GM12872 (cell line): ENCODE results near the gene ATRAID.

Experiments used
- TF ChIP-seq, protein P1 (sequence below): IDR thresholded peaks from 3 replicates; pipeline ENCODE4 v1.5.1; 2011; ENCODE audit warnings: low read depth, mild to moderate bottlenecking, low read length, moderate library complexity; ENCODE audit not compliant: insufficient read depth

The ATRAID gene

DNA sequence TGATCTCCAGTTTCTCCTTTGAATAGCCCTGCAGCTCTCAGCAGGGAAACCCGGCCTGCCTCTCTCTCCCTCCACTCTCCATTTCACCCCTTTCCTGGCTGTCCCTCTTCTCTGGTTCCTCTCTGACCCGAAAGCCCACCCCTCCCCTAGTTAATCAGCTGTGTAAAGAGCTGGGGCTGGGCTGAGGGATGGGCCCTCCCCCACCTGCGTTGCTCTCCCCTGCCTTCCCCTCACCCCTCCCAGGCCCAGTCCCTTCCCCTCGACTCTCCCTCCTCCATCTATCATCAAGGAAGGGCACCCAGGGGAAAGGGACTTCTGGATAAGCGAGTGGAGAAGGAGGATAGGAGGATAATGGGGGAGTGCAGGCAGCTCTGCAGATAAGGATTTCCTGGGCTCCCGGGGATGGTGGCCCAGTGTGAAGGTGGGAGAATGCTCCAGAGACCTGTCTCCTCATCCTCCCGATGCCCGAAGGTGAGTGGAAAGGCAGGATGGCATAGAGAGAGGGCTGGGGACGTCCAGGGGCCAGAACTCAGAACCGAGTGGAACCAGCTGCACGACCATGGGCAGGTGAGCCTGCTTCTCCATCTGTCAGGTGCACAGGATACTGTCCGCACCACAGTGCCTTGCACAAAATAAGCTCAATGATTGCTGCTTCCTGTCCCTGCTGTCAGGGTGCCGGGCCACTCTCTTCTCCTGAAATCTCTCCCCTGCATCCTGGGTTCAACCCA is 39.0 kb downstream of the ATRAID start:
- TF ChIP-seq, protein P1, sequence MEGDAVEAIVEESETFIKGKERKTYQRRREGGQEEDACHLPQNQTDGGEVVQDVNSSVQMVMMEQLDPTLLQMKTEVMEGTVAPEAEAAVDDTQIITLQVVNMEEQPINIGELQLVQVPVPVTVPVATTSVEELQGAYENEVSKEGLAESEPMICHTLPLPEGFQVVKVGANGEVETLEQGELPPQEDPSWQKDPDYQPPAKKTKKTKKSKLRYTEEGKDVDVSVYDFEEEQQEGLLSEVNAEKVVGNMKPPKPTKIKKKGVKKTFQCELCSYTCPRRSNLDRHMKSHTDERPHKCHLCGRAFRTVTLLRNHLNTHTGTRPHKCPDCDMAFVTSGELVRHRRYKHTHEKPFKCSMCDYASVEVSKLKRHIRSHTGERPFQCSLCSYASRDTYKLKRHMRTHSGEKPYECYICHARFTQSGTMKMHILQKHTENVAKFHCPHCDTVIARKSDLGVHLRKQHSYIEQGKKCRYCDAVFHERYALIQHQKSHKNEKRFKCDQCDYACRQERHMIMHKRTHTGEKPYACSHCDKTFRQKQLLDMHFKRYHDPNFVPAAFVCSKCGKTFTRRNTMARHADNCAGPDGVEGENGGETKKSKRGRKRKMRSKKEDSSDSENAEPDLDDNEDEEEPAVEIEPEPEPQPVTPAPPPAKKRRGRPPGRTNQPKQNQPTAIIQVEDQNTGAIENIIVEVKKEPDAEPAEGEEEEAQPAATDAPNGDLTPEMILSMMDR: no peak

DNA sequence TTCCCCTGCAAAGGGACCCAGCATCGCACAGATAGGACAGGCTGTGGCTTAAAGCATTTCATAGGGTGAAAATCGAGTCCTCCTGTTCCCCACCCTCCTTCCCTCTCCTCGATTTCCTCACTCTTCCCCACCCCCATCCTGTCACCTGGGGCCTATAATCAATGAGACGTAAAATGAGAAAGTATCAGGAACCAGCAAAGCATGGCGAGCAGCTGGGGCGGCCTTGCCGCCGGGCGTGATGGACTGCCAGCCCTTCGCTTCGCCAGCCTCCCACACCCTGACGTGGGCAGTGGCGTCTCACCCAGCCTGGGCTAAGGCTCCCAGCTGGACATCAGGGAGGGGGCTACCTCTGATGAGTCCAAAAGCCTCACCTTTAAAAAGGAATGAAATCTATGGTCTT is 39.9 kb downstream of the ATRAID start:
- TF ChIP-seq, protein P1: no peak

DNA sequence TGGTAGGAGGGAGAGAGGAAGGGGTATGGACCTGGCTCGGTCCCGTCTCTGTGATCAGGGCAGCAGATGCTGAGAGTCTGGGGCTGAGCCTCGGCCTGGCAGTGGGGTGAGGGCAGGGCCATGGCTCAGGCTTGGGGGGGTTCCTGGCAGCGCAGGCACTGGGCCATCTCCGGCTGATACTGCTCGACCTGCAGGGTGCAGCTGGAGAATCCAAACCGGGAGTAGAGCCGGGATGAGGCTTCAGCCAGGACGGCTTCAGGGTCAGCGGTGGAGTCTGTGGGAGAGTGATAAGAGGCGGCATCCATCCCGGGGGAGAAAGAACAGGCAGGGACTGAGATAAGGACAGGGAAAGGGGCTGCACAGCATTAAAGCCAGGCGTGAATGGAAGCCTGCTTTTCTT is 43.3 kb downstream of the ATRAID start:
- TF ChIP-seq, protein P1: no peak

DNA sequence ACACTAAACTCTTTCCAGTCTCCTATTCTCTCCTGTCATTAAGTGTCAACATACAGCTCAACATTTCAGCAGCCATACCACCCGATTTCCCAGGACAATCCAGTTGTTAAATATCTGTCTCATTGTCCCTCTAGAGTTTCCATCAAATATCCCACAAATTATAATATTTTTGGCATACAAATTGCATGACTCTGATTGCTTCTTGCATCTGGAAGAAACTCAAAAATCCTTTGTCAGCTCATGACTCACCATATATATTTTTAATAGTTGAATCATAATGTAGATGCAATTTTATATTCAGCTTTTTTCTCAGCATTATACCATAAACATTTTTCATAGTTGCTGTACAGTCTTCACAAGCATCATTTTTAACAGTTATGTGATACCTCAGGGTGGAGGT is 43.8 kb downstream of the ATRAID start:
- TF ChIP-seq, protein P1: no peak

DNA sequence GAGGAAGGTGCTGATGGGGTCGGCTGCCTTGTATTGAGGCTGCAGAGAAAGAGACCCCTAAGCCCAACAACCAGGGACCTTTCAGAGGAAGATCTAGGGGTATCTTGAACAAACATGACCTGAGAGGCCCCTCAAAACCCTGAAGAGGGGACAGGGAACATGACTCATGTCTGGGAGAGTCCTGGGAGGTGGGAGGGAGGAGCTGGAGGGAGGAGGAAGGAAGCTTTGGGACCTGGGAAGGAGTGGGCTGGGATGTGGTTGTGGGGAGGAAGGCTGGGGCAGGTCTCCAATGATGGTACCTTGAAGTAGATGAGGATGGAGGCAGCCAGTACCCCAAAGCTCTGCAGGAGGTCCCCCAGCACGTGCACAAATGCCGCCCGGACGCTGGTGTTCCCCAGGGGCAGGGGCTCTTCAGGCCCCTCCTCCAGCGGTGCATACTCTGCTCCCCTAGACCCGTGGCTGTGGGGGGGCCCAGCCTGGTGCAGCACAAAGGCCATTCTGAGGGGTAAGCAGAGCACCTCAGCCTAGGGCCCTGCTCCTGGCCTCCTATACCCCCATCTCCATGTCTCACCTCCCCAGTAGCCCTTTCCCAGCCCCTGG is 45.1 kb downstream of the ATRAID start:
- TF ChIP-seq, protein P1: no peak

DNA sequence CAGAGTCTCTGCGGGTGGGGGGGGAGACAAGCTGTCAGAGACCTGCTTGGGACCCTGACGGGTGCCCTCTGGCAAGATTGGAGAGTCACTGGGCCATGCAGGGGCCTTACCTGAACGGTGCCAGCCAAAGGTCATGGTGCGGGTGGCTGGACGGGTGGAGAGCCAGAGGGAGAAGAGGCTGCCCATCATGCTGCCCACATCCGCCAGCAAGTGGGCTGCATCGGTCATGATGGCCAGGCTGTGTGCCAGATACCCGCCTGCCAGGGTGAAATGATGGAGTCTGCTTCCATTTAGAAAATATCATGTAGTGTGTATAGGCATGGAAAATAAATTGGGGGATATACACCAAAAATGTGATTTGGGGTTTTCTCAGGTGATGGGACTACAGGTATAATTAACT is 46.2 kb downstream of the ATRAID start:
- TF ChIP-seq, protein P1: no peak

DNA sequence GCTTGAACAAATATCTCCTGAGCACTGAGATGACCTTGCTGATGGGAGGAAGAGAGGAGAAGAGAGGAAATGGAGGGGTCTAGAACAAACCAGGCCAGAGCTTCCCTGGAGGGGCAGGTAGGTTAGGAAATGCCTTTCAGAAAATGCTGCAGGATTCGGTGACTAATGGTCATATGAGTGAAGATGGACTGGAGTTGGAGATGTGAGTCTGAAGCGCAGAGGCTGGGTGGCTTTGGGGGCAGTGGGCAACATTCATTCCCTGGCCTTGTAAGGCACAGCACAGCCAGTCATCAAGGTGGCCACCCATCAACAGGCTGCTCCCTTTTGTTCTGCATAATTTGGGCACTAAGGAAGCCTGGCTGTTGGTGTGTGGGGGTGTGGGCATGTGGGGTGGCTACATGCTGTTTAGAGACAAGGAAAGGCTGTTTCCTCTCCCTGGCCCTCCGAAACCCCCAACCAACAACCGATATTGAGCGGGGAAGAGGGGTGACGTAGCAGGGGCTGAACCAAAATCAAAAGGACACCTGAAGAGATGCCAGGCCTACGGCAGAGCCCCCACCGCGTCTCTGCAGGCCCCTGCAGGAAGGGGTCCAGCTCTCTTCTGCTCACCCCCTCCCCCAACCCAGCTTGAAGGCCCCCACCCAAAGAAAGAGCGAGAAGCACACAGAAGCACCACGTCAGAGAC is 49.5 kb downstream of the ATRAID start:
- TF ChIP-seq, protein P1: no peak
